Measurements from ENCODE around the gene KRTAP9-7. TPM values are rescaled to one million over a fixed set of nuclear protein-coding genes. Genes with fewer than 3 reads are reported as not detected.
"Not testable (repeated sequence)": the region's sequence is repeated elsewhere in the genome, so short reads cannot be mapped to it uniquely, and the experiment has no call there.

KRTAP9-7 gene
- total RNA-seq, 1 donor from 2014 or later, result not detected

GRCh38 chr17:41271323-41271722, 4.2 kb upstream of the KRTAP9-7 start:
- DNase-seq (ENCODE audit: low read depth, low spot score), result not testable (repeated sequence)

- DNase-seq (ENCODE audit: low read depth, low spot score), result no peak
These were observed 3.6 kb upstream of the KRTAP9-7 start for GRCh38 chr17:41271858-41272257.

GRCh38 chr17:41278176-41278955, 2.9 kb downstream of the KRTAP9-7 start:
- no peak for DNase-seq (ENCODE audit: low read depth, low spot score)

- no peak for DNase-seq (ENCODE audit: low read depth, low spot score)
These were observed 8.5 kb downstream of the KRTAP9-7 start for GRCh38 chr17:41284043-41284442.

GRCh38 chr17:41284546-41284945, 9.0 kb downstream of the KRTAP9-7 start:
- no peak for DNase-seq (ENCODE audit: low read depth, low spot score)

GRCh38 chr17:41287050-41287449, 11.6 kb downstream of the KRTAP9-7 start:
- DNase-seq (ENCODE audit: low read depth, low spot score), result no peak

GRCh38 chr17:41294016-41294415, 18.5 kb downstream of the KRTAP9-7 start:
- DNase-seq (ENCODE audit: low read depth, low spot score), result no peak

- DNase-seq (ENCODE audit: low read depth, low spot score), result no peak
These were observed 21.3 kb downstream of the KRTAP9-7 start for GRCh38 chr17:41296846-41297245.

GRCh38 chr17:41298458-41299135, 23.1 kb downstream of the KRTAP9-7 start:
- no peak for DNase-seq (ENCODE audit: low read depth, low spot score)

GRCh38 chr17:41301204-41301790, 25.8 kb downstream of the KRTAP9-7 start:
- no peak for DNase-seq (ENCODE audit: low read depth, low spot score)

GRCh38 chr17:41301916-41302901, 26.7 kb downstream of the KRTAP9-7 start, which contains the start of gene KRTAP29-1:
Gene KRTAP29-1 (minus strand): TSS chr17:41302851. CDS start chr17:41302851, 0 bp downstream.
- no peak for DNase-seq (ENCODE audit: low read depth, low spot score)

- DNase-seq (ENCODE audit: low read depth, low spot score), result no peak
These were observed 27.5 kb downstream of the KRTAP9-7 start for GRCh38 chr17:41302981-41303380.

GRCh38 chr17:41304091-41304490, 28.6 kb downstream of the KRTAP9-7 start:
- no peak for DNase-seq (ENCODE audit: low read depth, low spot score)

GRCh38 chr17:41307647-41308046, 32.1 kb downstream of the KRTAP9-7 start:
- DNase-seq (ENCODE audit: low read depth, low spot score), result no peak

- no peak for DNase-seq (ENCODE audit: low read depth, low spot score)
These were observed 32.9 kb downstream of the KRTAP9-7 start for GRCh38 chr17:41308251-41308917.

GRCh38 chr17:41308918-41309359, 33.4 kb downstream of the KRTAP9-7 start, which contains the start of gene KRTAP16-1:
Gene KRTAP16-1 (minus strand): TSS chr17:41309309. CDS start chr17:41309253, 56 bp downstream.
- no peak for DNase-seq (ENCODE audit: low read depth, low spot score)

- DNase-seq (ENCODE audit: low read depth, low spot score), result no peak
These were observed 35.6 kb downstream of the KRTAP9-7 start for GRCh38 chr17:41311111-41311510.

GRCh38 chr17:41315204-41315794, 39.8 kb downstream of the KRTAP9-7 start, which contains the start of gene KRTAP17-1:
Gene KRTAP17-1 (minus strand): TSS chr17:41315710. CDS start chr17:41315650, 60 bp downstream.
- no peak for DNase-seq (ENCODE audit: low read depth, low spot score)

- DNase-seq (ENCODE audit: low read depth, low spot score), result no peak
These were observed 40.4 kb downstream of the KRTAP9-7 start for GRCh38 chr17:41315814-41316445.
